GM19395 (cell line): ENCODE results near the gene SVEP1.

Experiments used
- ATAC-seq: cut with Tn5 transposase; IDR thresholded peaks from one replicate; pipeline ENCODE4 v1.9.1; 2021; ENCODE audit warnings: mild to moderate bottlenecking, moderate library complexity; ENCODE audit not compliant: unreplicated experiment

Gene SVEP1

GRCh38 chr9:110528645-110529044 lies 50.9 kb downstream of the SVEP1 start:
- ATAC-seq = no peak

- ATAC-seq = no peak
Measured at GRCh38 chr9:110526426-110526825, 53.1 kb downstream of the SVEP1 start.

- no peak for ATAC-seq
Measured at GRCh38 chr9:110521206-110521605, 58.3 kb downstream of the SVEP1 start.

GRCh38 chr9:110520120-110520701 lies 59.3 kb downstream of the SVEP1 start:
- no peak for ATAC-seq

GRCh38 chr9:110517483-110517882 lies 62.1 kb downstream of the SVEP1 start:
- ATAC-seq = no peak

GRCh38 chr9:110514897-110515296 lies 64.6 kb downstream of the SVEP1 start:
- no peak for ATAC-seq

GRCh38 chr9:110512817-110513216 lies 66.7 kb downstream of the SVEP1 start:
- ATAC-seq = no peak

- ATAC-seq = no peak
Measured at GRCh38 chr9:110509792-110510191, 69.7 kb downstream of the SVEP1 start.

GRCh38 chr9:110502842-110503241 lies 76.7 kb downstream of the SVEP1 start:
- no peak for ATAC-seq

- ATAC-seq = no peak
Measured at GRCh38 chr9:110499608-110500007, 79.9 kb downstream of the SVEP1 start.

GRCh38 chr9:110487196-110487595 lies 92.3 kb downstream of the SVEP1 start:
- no peak for ATAC-seq

GRCh38 chr9:110486218-110486617 lies 93.3 kb downstream of the SVEP1 start:
- no peak for ATAC-seq

- no peak for ATAC-seq
Measured at GRCh38 chr9:110479481-110479880, 100.1 kb downstream of the SVEP1 start.

GRCh38 chr9:110476251-110476650 lies 103.3 kb downstream of the SVEP1 start:
- no peak for ATAC-seq

- ATAC-seq = no peak
Measured at GRCh38 chr9:110472111-110472510, 107.4 kb downstream of the SVEP1 start.

GRCh38 chr9:110468950-110469349 lies 110.6 kb downstream of the SVEP1 start:
- no peak for ATAC-seq

- no peak for ATAC-seq
Measured at GRCh38 chr9:110465190-110465589, 114.4 kb downstream of the SVEP1 start.

- ATAC-seq = no peak
Measured at GRCh38 chr9:110464321-110464720, 115.2 kb downstream of the SVEP1 start.

GRCh38 chr9:110463499-110463898 lies 116.0 kb downstream of the SVEP1 start:
- ATAC-seq = no peak

GRCh38 chr9:110457245-110457644 lies 122.3 kb downstream of the SVEP1 start:
- no peak for ATAC-seq

- ATAC-seq = no peak
Measured at GRCh38 chr9:110456681-110457080, 122.9 kb downstream of the SVEP1 start.

GRCh38 chr9:110455860-110456259 lies 123.7 kb downstream of the SVEP1 start:
- ATAC-seq = no peak

- no peak for ATAC-seq
Measured at GRCh38 chr9:110452227-110452801, 127.2 kb downstream of the SVEP1 start.
